Smooth muscle cell (in vitro differentiated cells): ENCODE measurements around the gene EMC1. TPM values are rescaled to one million over a fixed set of nuclear protein-coding genes. Genes with fewer than 3 reads are reported as not detected.
"Not testable (repeated sequence)": the region's sequence is repeated elsewhere in the genome, so short reads cannot be mapped to it uniquely, and the experiment has no call there.

Source experiments
- DNase-seq: peaks from one replicate; lab custom pipeline; 2025; ENCODE audit not compliant: unreplicated experiment; lab: John Stamatoyannopoulos, UW
- H2AFZ ChIP-seq: fragments of 200-600 bp; sonication (generic); 2 replicates; pipeline ENCODE4 v1.6.0; 2016; ENCODE audit warnings: antibody characterized with exemption, low read depth, mild to moderate bottlenecking
- H3F3A ChIP-seq: fragments of 200-600 bp; sonication (generic); 2 replicates; pipeline ENCODE4 v1.6.0; 2017; ENCODE audit warnings: antibody characterized with exemption, low read depth
- H3K27ac ChIP-seq: fragments of 200-600 bp; sonication (generic); 2 replicates; pipeline ENCODE4 v1.5.1; 2016; ENCODE audit warnings: low read depth, mild to moderate bottlenecking
- H3K27me3 ChIP-seq: fragments of 200-600 bp; sonication (generic); 2 replicates; pipeline ENCODE4 v1.6.1; 2016; ENCODE audit warnings: low read depth, mild to moderate bottlenecking
- H3K36me3 ChIP-seq: fragments of 200-600 bp; sonication (generic); 2 replicates; pipeline ENCODE4 v1.5.1; 2016; ENCODE audit warnings: low read depth
- H3K4me1 ChIP-seq: fragments of 200-600 bp; sonication (generic); 2 replicates; pipeline ENCODE4 v1.5.1; 2016; ENCODE audit warnings: low read depth
- H3K4me2 ChIP-seq: fragments of 200-600 bp; sonication (generic); 2 replicates; pipeline ENCODE4 v1.6.0; 2016; ENCODE audit warnings: mild to moderate bottlenecking
- H3K4me3 ChIP-seq: fragments of 200-600 bp; sonication (generic); 2 replicates; pipeline ENCODE4 v1.5.1; 2016; ENCODE audit warnings: mild to moderate bottlenecking
- H3K79me2 ChIP-seq: fragments of 200-600 bp; sonication (generic); 2 replicates; pipeline ENCODE4 v1.6.0; 2016; ENCODE audit warnings: low read depth, mild to moderate bottlenecking
- H3K9ac ChIP-seq: fragments of 200-600 bp; sonication (generic); 2 replicates; pipeline ENCODE4 v1.6.0; 2016; ENCODE audit warnings: low read depth
- H3K9me3 ChIP-seq: fragments of 200-600 bp; sonication (generic); replicated peaks from 2 replicates; pipeline ENCODE4 v1.5.1; 2016; ENCODE audit warnings: low read depth
- H4K20me1 ChIP-seq: fragments of 200-600 bp; sonication (generic); 2 replicates; pipeline ENCODE4 v1.6.0; 2016; ENCODE audit warnings: low read depth
- CTCF ChIP-seq: fragments of 200-600 bp; sonication (generic); IDR thresholded peaks from 2 replicates; pipeline ENCODE4 v1.5.1; 2017; ENCODE audit warnings: borderline replicate concordance, mild to moderate bottlenecking, antibody characterized with exemption; ENCODE audit not compliant: insufficient read depth, poor library complexity, severe bottlenecking
- WGBS: methylation state at CpG from one replicate; pipeline ENCODE4 v1.1.7; 2016; ENCODE audit warnings: low lambda C conversion rate; 5-methylcytosine and 5-hydroxymethylcytosine counted together
- polyA plus RNA-seq: library from polyadenylated mRNA; unstranded; fragments of >200 nt; fragmentation: Nextera tagmentation; extraction: Ambion mirVana; gene quantifications from 2 replicates; pipeline ENCODE4 v1.2.1, GENCODE V29; 2016
- total RNA-seq: library from RNA; depleted of rRNA; stranded (reverse); fragments of >200 nt; gene quantifications from 2 replicates; pipeline ENCODE4 v1.2.3, GENCODE V29; 2014

The EMC1 gene
- total and polyA plus RNA-seq, 2 experiments from 2014 or later, result 48.8 to 54.4 TPM

GRCh38 chr1:19222573-19222972 lies 28.8 kb downstream of the EMC1 start:
- no peak overlapping the region for H3K4me3 ChIP-seq
- H3F3A ChIP-seq, result no peaks in the 10 kb centered on the region
- no peaks in the 10 kb centered on the region for H3K9me3 ChIP-seq
- H3K9ac ChIP-seq, result no peak overlapping the region
- no peak overlapping the region for H2AFZ ChIP-seq
- 99% methylated on average over 11 of the region's 11 CpGs for WGBS
- H3K36me3 ChIP-seq, result peaks cover 7% of the 10 kb centered on the region
- H3K27me3 ChIP-seq, result no peaks in the 10 kb centered on the region
- TF ChIP-seq CTCF, result no peak
- no peaks in the 10 kb centered on the region for H3K4me1 ChIP-seq
- no peak overlapping the region for H3K4me2 ChIP-seq
- H4K20me1 ChIP-seq, result peaks cover 21% of the 10 kb centered on the region
- H3K27ac ChIP-seq, result no peak overlapping the region
- DNase-seq, result no peak
- no peaks in the 10 kb centered on the region for H3K79me2 ChIP-seq

GRCh38 chr1:19220991-19221390 lies 30.3 kb downstream of the EMC1 start:
- Histone ChIP-seq H3K4me3 (no peak overlapping the region), H3K79me2 (peaks cover 7% of the 10 kb centered on the region), H3K9me3 (no peaks in the 10 kb centered on the region), H3K36me3 (peaks cover 7% of the 10 kb centered on the region), H3K27ac (no peak overlapping the region), H3K4me1 (no peaks in the 10 kb centered on the region), H4K20me1 (peaks cover 34% of the 10 kb centered on the region), H3K27me3 (no peaks in the 10 kb centered on the region), H3K4me2 (no peak overlapping the region), H3K9ac (no peak overlapping the region), H3F3A (no peaks in the 10 kb centered on the region), H2AFZ (no peak overlapping the region)
- no peak for TF ChIP-seq CTCF
- 98% methylated on average over 7 of the region's 7 CpGs for WGBS
- no peak for DNase-seq

GRCh38 chr1:19220080-19220846 lies 31.1 kb downstream of the EMC1 start:
- no peak overlapping the region for H2AFZ ChIP-seq
- no peak overlapping the region for H3K4me3 ChIP-seq
- no peaks in the 10 kb centered on the region for H3F3A ChIP-seq
- H4K20me1 ChIP-seq, result peaks cover 36% of the 10 kb centered on the region
- WGBS, result 93% methylated on average over 8 of the region's 8 CpGs
- no peak for DNase-seq
- H3K4me1 ChIP-seq, result no peaks in the 10 kb centered on the region
- peaks cover 7% of the 10 kb centered on the region for H3K36me3 ChIP-seq
- H3K4me2 ChIP-seq, result no peak overlapping the region
- H3K27me3 ChIP-seq, result no peaks in the 10 kb centered on the region
- H3K79me2 ChIP-seq, result peaks cover 10% of the 10 kb centered on the region
- no peak for TF ChIP-seq CTCF
- H3K9me3 ChIP-seq, result no peaks in the 10 kb centered on the region
- H3K27ac ChIP-seq, result no peak overlapping the region
- H3K9ac ChIP-seq, result no peak overlapping the region

- no peaks in the 10 kb centered on the region for H3K27me3 ChIP-seq
- H3K36me3 ChIP-seq, result peaks cover 7% of the 10 kb centered on the region
- peaks cover 39% of the 10 kb centered on the region for H4K20me1 ChIP-seq
- H3K4me1 ChIP-seq, result no peaks in the 10 kb centered on the region
- no peaks in the 10 kb centered on the region for H3F3A ChIP-seq
- no peak overlapping the region for H3K27ac ChIP-seq
- no peak for TF ChIP-seq CTCF
- no peak overlapping the region for H3K9ac ChIP-seq
- no peak overlapping the region for H3K4me2 ChIP-seq
- WGBS, result 97% methylated on average over 7 of the region's 7 CpGs
- peaks cover 12% of the 10 kb centered on the region for H3K79me2 ChIP-seq
- H3K9me3 ChIP-seq, result no peaks in the 10 kb centered on the region
- H3K4me3 ChIP-seq, result no peak overlapping the region
- no peak for DNase-seq
- H2AFZ ChIP-seq, result no peak overlapping the region
Observed at GRCh38 chr1:19219451-19219850, 31.9 kb downstream of the EMC1 start.

GRCh38 chr1:19216585-19216984 lies 34.7 kb downstream of the EMC1 start:
- H3K79me2 ChIP-seq, result peaks cover 37% of the 10 kb centered on the region
- H3K36me3 ChIP-seq, result not testable (repeated sequence)

More at GRCh38 chr1:19216585-19216984, 34.7 kb downstream of the EMC1 start:
- H3K27ac ChIP-seq, H3K9me3 ChIP-seq, H3K27me3 ChIP-seq, DNase-seq, H3K4me3 ChIP-seq, H3K4me1 ChIP-seq, H3K9ac ChIP-seq, H3F3A ChIP-seq, H3K4me2 ChIP-seq, H2AFZ ChIP-seq: not testable (repeated sequence)
- WGBS, result 97% methylated on average over 4 of the region's 4 CpGs
- H4K20me1 ChIP-seq, result peaks cover 32% of the 10 kb centered on the region
